AG10803 (cell line): ENCODE results near the gene MPZ.
A peak's percentile ranks its signal among the peaks of the same experiment; 100 is the strongest.

Source experiments
- DNase-seq: peaks from one replicate; pipeline ENCODE4 v3.0.0; 2010; ENCODE audit warnings: low read depth
- H3K4me3 ChIP-seq: 2 replicates; pipeline ENCODE4 v1.5.1; 2011; ENCODE audit warnings: mild to moderate bottlenecking, low read length, control low read depth
- CTCF ChIP-seq: conservative IDR thresholded peaks from 2 replicates; pipeline ENCODE4 v1.5.1; 2011; ENCODE audit warnings: mild to moderate bottlenecking, low read length, control low read depth, inconsistent platforms

Gene MPZ

DNA sequence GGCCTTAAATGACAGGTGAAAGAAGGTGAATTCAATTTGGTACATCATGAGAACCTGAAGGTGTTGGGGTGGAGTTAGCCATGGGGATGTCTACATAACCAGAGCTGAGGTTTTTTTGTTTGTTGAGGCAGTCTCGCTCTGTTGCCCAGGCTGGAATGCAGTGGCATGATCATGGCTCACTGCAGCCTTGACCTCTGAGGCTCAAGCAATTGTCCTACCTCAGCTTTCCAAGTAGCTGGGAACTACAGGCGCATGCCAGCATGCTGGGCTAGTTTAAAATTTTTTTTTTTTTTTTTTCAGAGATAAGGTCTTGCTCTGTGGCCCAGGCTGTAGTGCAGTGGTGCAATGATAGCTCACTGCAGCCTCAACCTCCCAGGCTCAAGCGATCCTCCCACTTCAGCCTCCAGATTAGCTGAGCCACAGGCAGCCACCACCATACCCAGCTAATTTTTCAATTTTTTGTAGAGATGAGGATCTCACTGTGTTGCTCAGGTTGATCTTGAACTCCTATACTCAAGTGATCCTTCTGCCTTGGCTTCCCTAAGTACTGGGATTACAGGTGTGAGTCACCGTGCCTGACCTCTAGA lies 1.9 kb upstream of the MPZ start:
- TF ChIP-seq CTCF: no peak
- DNase-seq: no peak
- no peak overlapping the region for H3K4me3 ChIP-seq

- no peak for TF ChIP-seq CTCF
- H3K4me3 ChIP-seq: no peak overlapping the region
- DNase-seq: no peak
Measured at GRCh38 chr1:161307892-161308638, 1.7 kb downstream of the MPZ start.

DNA sequence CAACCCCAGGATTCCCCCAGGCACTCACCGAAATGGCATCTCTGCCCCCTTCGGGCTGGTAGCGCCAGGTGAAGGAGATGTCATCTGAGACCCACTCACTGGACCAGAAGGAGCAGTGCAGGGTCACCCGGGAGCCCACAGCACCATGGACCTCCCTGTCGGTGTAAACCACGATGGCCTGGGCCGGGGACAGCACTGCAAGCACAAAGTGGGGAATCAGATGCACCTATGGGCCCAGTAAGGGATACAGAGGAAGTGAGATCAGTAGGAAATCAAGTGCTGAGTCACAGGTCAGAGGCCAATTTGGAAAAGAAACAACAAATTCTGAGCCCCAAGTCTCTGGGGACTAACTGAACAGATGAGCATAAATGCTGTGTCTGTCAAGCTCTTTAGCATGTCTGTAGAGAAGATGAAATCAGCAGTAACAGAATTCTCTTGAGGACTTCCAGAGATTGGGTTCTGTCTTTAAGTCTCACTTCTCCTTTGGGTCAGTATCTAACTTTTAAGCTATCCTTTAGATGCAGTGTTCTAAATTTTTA lies 2.5 kb downstream of the MPZ start:
- no peak overlapping the region for H3K4me3 ChIP-seq
- TF ChIP-seq CTCF: no peak
- peak; percentile 41 for DNase-seq

DNA sequence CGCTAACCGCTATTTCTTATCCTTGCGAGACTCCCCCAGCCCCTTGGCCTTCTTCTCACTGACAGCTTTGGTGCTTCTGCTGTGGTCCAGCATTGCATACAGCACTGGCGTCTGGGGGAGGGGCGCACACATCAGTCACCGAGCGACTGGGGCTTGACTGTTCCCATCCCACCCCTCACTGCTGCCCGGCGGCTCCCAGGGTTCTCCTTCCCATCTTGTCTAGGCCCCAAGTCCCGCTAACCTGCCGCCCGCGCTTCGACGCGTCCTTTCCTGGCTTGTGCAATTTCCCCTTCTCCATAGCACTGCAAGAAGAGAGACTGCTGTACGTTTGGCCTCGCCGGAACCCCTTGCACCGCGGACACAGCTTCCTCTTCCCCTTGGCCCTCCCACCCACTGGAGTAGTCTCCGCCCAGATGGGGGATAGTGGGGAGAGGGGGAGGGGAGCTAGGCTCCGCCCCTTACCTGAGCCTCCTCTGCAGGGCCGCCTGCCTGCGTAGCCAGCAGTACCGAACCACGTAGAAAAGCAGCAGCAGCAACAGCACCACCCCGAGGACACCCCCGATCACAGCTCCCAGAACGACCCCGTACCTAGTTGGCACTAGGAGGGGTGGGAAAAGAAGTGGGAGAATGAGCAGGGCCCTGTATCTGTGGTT lies 3.8 kb downstream of the MPZ start:
- peak overlapping the region; percentile 73 for H3K4me3 ChIP-seq

GRCh38 chr1:161304927-161305866 lies 4.6 kb downstream of the MPZ start:
- no peak for DNase-seq
- TF ChIP-seq CTCF: no peak
- H3K4me3 ChIP-seq: peak overlapping the region; percentile 73

More for the DNA sequence above, 3.8 kb downstream of the MPZ start:
- peak; percentile 43 for DNase-seq
- peak; percentile 31 for TF ChIP-seq CTCF

GRCh38 chr1:161300478-161300877 lies 9.3 kb downstream of the MPZ start:
- DNase-seq: no peak
- no peak for TF ChIP-seq CTCF
- no peak overlapping the region for H3K4me3 ChIP-seq
